ENCODE results near the gene SLC2A14.
"Not testable (repeated sequence)": the region's sequence is repeated elsewhere in the genome, so short reads cannot be mapped to it uniquely, and the experiment has no call there.

DNA sequence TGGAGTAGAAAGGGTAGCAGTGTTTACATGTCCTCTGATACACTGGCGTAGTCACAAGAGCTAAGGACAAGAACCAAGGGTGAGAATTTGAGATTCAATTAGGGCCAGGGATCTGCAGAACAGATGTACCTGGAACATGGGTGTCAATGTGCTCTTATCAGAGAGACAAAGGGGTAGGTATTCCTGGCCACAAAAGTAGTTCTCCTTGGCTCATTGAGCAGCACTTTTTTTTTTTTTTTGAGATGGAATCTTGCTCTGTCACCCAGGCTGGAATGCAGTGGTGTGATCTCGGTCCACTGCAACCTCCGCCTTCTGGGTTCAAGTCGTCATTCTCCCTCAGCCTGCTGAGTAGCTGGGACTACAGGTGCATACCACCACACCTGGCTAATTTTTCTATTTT is 33.6 kb upstream of the SLC2A14 start:
- TF ChIP-seq, protein P1, sequence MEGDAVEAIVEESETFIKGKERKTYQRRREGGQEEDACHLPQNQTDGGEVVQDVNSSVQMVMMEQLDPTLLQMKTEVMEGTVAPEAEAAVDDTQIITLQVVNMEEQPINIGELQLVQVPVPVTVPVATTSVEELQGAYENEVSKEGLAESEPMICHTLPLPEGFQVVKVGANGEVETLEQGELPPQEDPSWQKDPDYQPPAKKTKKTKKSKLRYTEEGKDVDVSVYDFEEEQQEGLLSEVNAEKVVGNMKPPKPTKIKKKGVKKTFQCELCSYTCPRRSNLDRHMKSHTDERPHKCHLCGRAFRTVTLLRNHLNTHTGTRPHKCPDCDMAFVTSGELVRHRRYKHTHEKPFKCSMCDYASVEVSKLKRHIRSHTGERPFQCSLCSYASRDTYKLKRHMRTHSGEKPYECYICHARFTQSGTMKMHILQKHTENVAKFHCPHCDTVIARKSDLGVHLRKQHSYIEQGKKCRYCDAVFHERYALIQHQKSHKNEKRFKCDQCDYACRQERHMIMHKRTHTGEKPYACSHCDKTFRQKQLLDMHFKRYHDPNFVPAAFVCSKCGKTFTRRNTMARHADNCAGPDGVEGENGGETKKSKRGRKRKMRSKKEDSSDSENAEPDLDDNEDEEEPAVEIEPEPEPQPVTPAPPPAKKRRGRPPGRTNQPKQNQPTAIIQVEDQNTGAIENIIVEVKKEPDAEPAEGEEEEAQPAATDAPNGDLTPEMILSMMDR (IDR thresholded peaks at IDR 0.05; ENCODE audit: low read length), result not testable (repeated sequence)
- not testable (repeated sequence) for TF ChIP-seq EZH2 (IDR thresholded peaks at IDR 0.05; ENCODE audit: borderline replicate concordance, low read length)

Measured in OCI-LY1 (cell line).